GM18868 (cell line): Measurements from ENCODE around the gene OR52E8.
A peak's percentile ranks its signal among the peaks of the same experiment; 100 is the strongest.

Source experiments
- ATAC-seq: cut with Tn5 transposase; IDR thresholded peaks from one replicate; pipeline ENCODE4 v1.9.1; 2021; ENCODE audit warnings: mild to moderate bottlenecking, moderate library complexity; ENCODE audit not compliant: unreplicated experiment

Gene OR52E8

GRCh38 chr11:5857590-5857989 is at the start of gene OR52E8:
Gene OR52E8 (minus strand): TSS chr11:5857690. CDS start chr11:5857690, 0 bp downstream.
- no peak for ATAC-seq

- ATAC-seq, result no peak
Observed at GRCh38 chr11:5899534-5899933, 42.0 kb upstream of the OR52E8 start.

GRCh38 chr11:5892908-5893307 is 35.4 kb upstream of the OR52E8 start, which contains the start of gene OR52E5:
Gene OR52E5 (plus strand): TSS chr11:5893208. CDS start chr11:5900777, 7,569 bp downstream.
- no peak for ATAC-seq

- no peak for ATAC-seq
Observed at GRCh38 chr11:5891216-5891800, 33.8 kb upstream of the OR52E8 start.

GRCh38 chr11:5887661-5888060 is 30.2 kb upstream of the OR52E8 start:
- ATAC-seq, result no peak

- ATAC-seq, result no peak
Observed at GRCh38 chr11:5887172-5887571, 29.7 kb upstream of the OR52E8 start.

GRCh38 chr11:5881756-5882155 is 24.3 kb upstream of the OR52E8 start:
- no peak for ATAC-seq

GRCh38 chr11:5880329-5880728 is 22.8 kb upstream of the OR52E8 start, which contains the start of gene OR52E4:
Gene OR52E4 (plus strand): TSS chr11:5880629. CDS start chr11:5884293, 3,664 bp downstream.
- ATAC-seq, result no peak

- no peak for ATAC-seq
Observed at GRCh38 chr11:5878564-5878963, 21.1 kb upstream of the OR52E8 start.

GRCh38 chr11:5865826-5866225 is 8.3 kb upstream of the OR52E8 start:
- ATAC-seq, result no peak

GRCh38 chr11:5851002-5851401 is 6.5 kb downstream of the OR52E8 start:
- no peak for ATAC-seq

GRCh38 chr11:5847711-5848110 is 9.8 kb downstream of the OR52E8 start:
- no peak for ATAC-seq

GRCh38 chr11:5846701-5847100 is 10.8 kb downstream of the OR52E8 start:
- ATAC-seq, result no peak

GRCh38 chr11:5841797-5842196 is 15.7 kb downstream of the OR52E8 start, which contains the start of gene OR52E6:
Gene OR52E6 (minus strand): TSS chr11:5841897. CDS start chr11:5841897, 0 bp downstream.
- ATAC-seq, result no peak

- no peak for ATAC-seq
Observed at GRCh38 chr11:5837695-5838094, 19.8 kb downstream of the OR52E8 start.

- ATAC-seq, result no peak
Observed at GRCh38 chr11:5833446-5833845, 24.0 kb downstream of the OR52E8 start.

- ATAC-seq, result no peak
Observed at GRCh38 chr11:5831196-5831829, 26.2 kb downstream of the OR52E8 start.

GRCh38 chr11:5818245-5818886 is 39.1 kb downstream of the OR52E8 start:
- ATAC-seq, result peak; percentile 69

GRCh38 chr11:5815534-5815933 is 42.0 kb downstream of the OR52E8 start:
- ATAC-seq, result peak; percentile 39

GRCh38 chr11:5809905-5810795 is 47.3 kb downstream of the OR52E8 start:
- ATAC-seq, result no peak

- ATAC-seq, result no peak
Observed at GRCh38 chr11:5809122-5809519, 48.4 kb downstream of the OR52E8 start.
